AG10803 (cell line): ENCODE data around the gene XRCC3.

Experiments used
- DNase-seq: peaks from one replicate; pipeline ENCODE4 v3.0.0; 2010; ENCODE audit warnings: low read depth
- H3K4me3 ChIP-seq: 2 replicates; pipeline ENCODE4 v1.5.1; 2011; ENCODE audit warnings: mild to moderate bottlenecking, low read length, control low read depth
- CTCF ChIP-seq: conservative IDR thresholded peaks from 2 replicates; pipeline ENCODE4 v1.5.1; 2011; ENCODE audit warnings: mild to moderate bottlenecking, low read length, control low read depth, inconsistent platforms

The XRCC3 gene

GRCh38 chr14:103690332-103690731, 24.9 kb downstream of the XRCC3 start:
- H3K4me3 ChIP-seq, result no peak overlapping the region
- TF ChIP-seq CTCF, result no peak
- DNase-seq, result no peak

- DNase-seq, result no peak
- H3K4me3 ChIP-seq, result no peak overlapping the region
Measured at GRCh38 chr14:103688906-103689902, 26.0 kb downstream of the XRCC3 start.

GRCh38 chr14:103688441-103688840, 26.8 kb downstream of the XRCC3 start:
- DNase-seq, result no peak
- no peak overlapping the region for H3K4me3 ChIP-seq
- no peak for TF ChIP-seq CTCF

More at GRCh38 chr14:103688906-103689902, 26.0 kb downstream of the XRCC3 start:
- TF ChIP-seq CTCF, result no peak

- H3K4me3 ChIP-seq, result no peak overlapping the region
- TF ChIP-seq CTCF, result no peak
- DNase-seq, result no peak
Measured at GRCh38 chr14:103687712-103688111, 27.5 kb downstream of the XRCC3 start.

- TF ChIP-seq CTCF, result no peak
- DNase-seq, result peak; percentile 32
- H3K4me3 ChIP-seq, result no peak overlapping the region
Measured at GRCh38 chr14:103686831-103687485, 28.3 kb downstream of the XRCC3 start.

- no peak overlapping the region for H3K4me3 ChIP-seq
- TF ChIP-seq CTCF, result no peak
- no peak for DNase-seq
Measured at GRCh38 chr14:103685276-103686211, 29.7 kb downstream of the XRCC3 start.
